K562 (cell line): Measurements from ENCODE around the gene EEF1A2. TPM values are rescaled to one million over a fixed set of nuclear protein-coding genes. Genes with fewer than 3 reads are reported as not detected.
"Not testable (repeated sequence)": the region's sequence is repeated elsewhere in the genome, so short reads cannot be mapped to it uniquely, and the experiment has no call there.

Experiments
- ATAC-seq: fragments of 200-7000 bp; cut with Tn5 transposase; 3 replicates; pipeline ENCODE4 v1.9.1; 2020; ENCODE audit warnings: moderate library complexity
- BruUV-seq: library from RNA; stranded (reverse); fragments of 400-500 nt; replicated peaks from 2 replicates; lab custom pipeline; 2021; lab: Mats Ljungman, UMichigan
- CTCF ChIA-PET: fragments of 300-600 bp; formaldehyde crosslinking; extraction: SDS; loops from one replicate; lab custom pipeline; 2021; ENCODE audit warnings: low intra/inter-chr PET ratio; lab: Yijun Ruan, JAX
- POLR2A ChIA-PET: fragments of 300-600, 350-650 bp; sonication (Branson Sonifier 250); formaldehyde crosslinking; extraction: SDS; loops from one replicate; lab custom pipeline; 2021; ENCODE audit warnings: antibody characterized with exemption, inconsistent platforms; lab: Yijun Ruan, JAX
- DNase-seq, 4 experiments: peaks; one replicate each; pipeline versions ENCODE4 v3.0.0 to v3.0.0-alpha.2; 2011 to 2018; ENCODE audit warnings: low spot score in 3 of 4, mixed read lengths in 3 of 4; ENCODE audit errors: extremely low read depth in 1 of 4
- FAIRE-seq: peaks from 2 replicates; lab custom pipeline; 2011; peaks lifted over from hg19 to GRCh38; lab: Jason Lieb, UNC
- H2AFZ ChIP-seq: 2 replicates; pipeline ENCODE4 v1.6.0; 2011; ENCODE audit warnings: low read depth, low read length, control low read depth, inconsistent platforms
- H3K27ac ChIP-seq: fragments of 200-600 bp; 3 replicates; pipeline ENCODE4 v1.8.0; 2011; ENCODE audit warnings: low read depth, mild to moderate bottlenecking, control low read depth, inconsistent platforms, low read length, moderate library complexity, mixed read lengths; ENCODE audit errors: extremely low read depth
- H3K27me3 ChIP-seq, 2 experiments: fragments of 300-600 bp in 1 of 2; 2 replicates in 1 of 2; 3 replicates in 1 of 2; pipeline versions ENCODE4 v1.6.0 to v1.8.0; 2011; ENCODE audit warnings: inconsistent platforms in 2 of 2, low read length in 2 of 2, mild to moderate bottlenecking in 1 of 2, mixed read lengths in 1 of 2, moderate library complexity in 1 of 2; ENCODE audit not compliant: control insufficient read depth in 2 of 2, insufficient read depth in 2 of 2
- H3K36me3 ChIP-seq: fragments of 300-600 bp; 3 replicates; pipeline ENCODE4 v1.8.0; 2011; ENCODE audit warnings: mild to moderate bottlenecking, low read length, inconsistent platforms; ENCODE audit not compliant: control insufficient read depth, insufficient read depth
- H3K4me1 ChIP-seq, 2 experiments: fragments of 200-600 bp in 1 of 2; replicated peaks in 1 of 2; 2 replicates in 1 of 2; 3 replicates in 1 of 2; pipeline versions ENCODE4 v1.5.1 to v1.8.0; 2011; ENCODE audit warnings: inconsistent platforms in 2 of 2, low read length in 2 of 2, mild to moderate bottlenecking in 1 of 2, mixed read lengths in 1 of 2, moderate library complexity in 1 of 2; ENCODE audit not compliant: control insufficient read depth in 2 of 2, insufficient read depth in 2 of 2
- H3K4me2 ChIP-seq: 2 replicates; pipeline ENCODE4 v1.6.1; 2011; ENCODE audit warnings: low read length, control low read depth, inconsistent platforms, mixed read lengths; ENCODE audit not compliant: insufficient read depth
- H3K4me3 ChIP-seq: fragments of 200-600 bp; sonication (generic), shearing (Covaris generic); 2 replicates; pipeline ENCODE4 v1.5.1; 2016; ENCODE audit warnings: control low read depth, inconsistent platforms
- H3K79me2 ChIP-seq: fragments of 200-600 bp; 3 replicates; pipeline ENCODE4 v1.8.0; 2011; ENCODE audit warnings: low read length, inconsistent platforms; ENCODE audit not compliant: control insufficient read depth, insufficient read depth
- H3K9ac ChIP-seq, 2 experiments: 2 replicates each; pipeline versions ENCODE4 v1.6.0 to v1.6.1; 2011; ENCODE audit warnings: low read depth in 2 of 2, low read length in 2 of 2, control low read depth in 1 of 2, inconsistent platforms in 1 of 2, mild to moderate bottlenecking in 1 of 2, mixed read lengths in 1 of 2; ENCODE audit not compliant: insufficient read depth in 1 of 2
- H3K9me1 ChIP-seq: one replicate; pipeline ENCODE4 v1.6.0; 2011; ENCODE audit warnings: inconsistent platforms, mild to moderate bottlenecking, low read length, moderate library complexity; ENCODE audit not compliant: control insufficient read depth, insufficient read depth
- H3K9me3 ChIP-seq: replicated peaks from 2 replicates; pipeline ENCODE4 v1.5.1; 2011; ENCODE audit warnings: low read depth, low read length, inconsistent platforms; ENCODE audit not compliant: control insufficient read depth, insufficient read depth
- H4K20me1 ChIP-seq: replicated peaks from 2 replicates; pipeline ENCODE4 v1.6.1; 2011; ENCODE audit warnings: low read length, inconsistent platforms, mixed read lengths; ENCODE audit not compliant: control insufficient read depth, insufficient read depth
- BRCA1 ChIP-seq, 2 experiments: fragments of 450-650 bp in 1 of 2; sonication (generic) in 1 of 2; formaldehyde crosslinking in 1 of 2; IDR thresholded peaks; 2 replicates each; pipeline versions ENCODE4 v1.5.0 to v1.6.1; 2017 to 2020; ENCODE audit warnings: mild to moderate bottlenecking in 1 of 2, missing genetic modification reagents in 1 of 2
- CHD1 ChIP-seq: fragments of 200-600 bp; sonication (generic); IDR thresholded peaks from one replicate; pipeline ENCODE4 v1.6.1; 2012; ENCODE audit warnings: mild to moderate bottlenecking, moderate library complexity, low read length, inconsistent platforms
- JUNB ChIP-seq: fragments of 450-650 bp; formaldehyde crosslinking; conservative IDR thresholded peaks from 2 replicates; pipeline ENCODE4 v1.4.0; 2020; ENCODE audit warnings: mild to moderate bottlenecking
- POLR2AphosphoS5 ChIP-seq: IDR thresholded peaks from 2 replicates; pipeline ENCODE4 v1.6.1; 2011; ENCODE audit warnings: mild to moderate bottlenecking, low read depth, low read length, moderate library complexity; ENCODE audit not compliant: control insufficient read depth, insufficient read depth
- TCF3 ChIP-seq: sonication (generic); formaldehyde crosslinking; IDR thresholded peaks from 2 replicates; pipeline ENCODE4 v1.4.0; 2020; ENCODE audit warnings: mild to moderate bottlenecking, missing genetic modification reagents
- TEAD4 ChIP-seq, 2 experiments: sonication (generic) in 1 of 2; formaldehyde crosslinking in 1 of 2; IDR thresholded peaks; 2 replicates each; pipeline versions ENCODE4 v1.6.1 to v1.8.0; 2012 to 2022; ENCODE audit warnings: borderline replicate concordance in 1 of 2, inconsistent platforms in 1 of 2, low read length in 1 of 2, mild to moderate bottlenecking in 1 of 2, missing genetic modification reagents in 1 of 2
- TOE1 ChIP-seq, 2 experiments: fragments of 450-650 bp in 1 of 2; sonication (generic) in 1 of 2; formaldehyde crosslinking in 1 of 2; IDR thresholded peaks; 2 replicates each; pipeline versions ENCODE4 v1.7.1 to v1.8.0; 2016 to 2022; ENCODE audit warnings: borderline replicate concordance in 2 of 2, mild to moderate bottlenecking in 2 of 2, antibody characterized with exemption in 1 of 2, inconsistent platforms in 1 of 2, low read depth in 1 of 2, missing genetic modification reagents in 1 of 2, moderate library complexity in 1 of 2
- XRCC4 ChIP-seq: IDR thresholded peaks from one replicate; pipeline ENCODE4 v1.6.1; 2011; ENCODE audit not compliant: insufficient read depth, insufficient read length; ENCODE audit errors: extremely low read depth
- YBX1 ChIP-seq: fragments of 450-650 bp; IDR thresholded peaks from 2 replicates; pipeline ENCODE4 v1.7.1; 2016; ENCODE audit warnings: mild to moderate bottlenecking
- ZNF140 ChIP-seq: fragments of 250-450 bp; sonication (Bioruptor Pico); IDR thresholded peaks from 2 replicates; pipeline ENCODE4 v1.8.0; 2021; ENCODE audit warnings: moderate library complexity, mild to moderate bottlenecking, inconsistent platforms
- ZNF175 ChIP-seq: fragments of 200-800 bp; sonication (Bioruptor generic); IDR thresholded peaks from 2 replicates; pipeline ENCODE4 v1.6.1; 2016; ENCODE audit warnings: low read depth, mild to moderate bottlenecking, missing genetic modification characterization, missing compliant biosample characterization
- WGBS: fragments of 100-300 bp; shearing (Covaris generic); methylation state at CpG from one replicate; pipeline ENCODE4 v1.1.6; 2016; ENCODE audit warnings: low coverage, mixed read lengths; ENCODE audit not compliant: insufficient coverage; ENCODE audit errors: missing lambda C conversion rate; 5-methylcytosine and 5-hydroxymethylcytosine counted together
- in situ Hi-C: fragments of 300-500 bp; cut with MboI; formaldehyde crosslinking; loops from 4 replicates; pipeline ENCODE4 v1.15.0; 2018; ENCODE audit warnings: inconsistent platforms, mixed read lengths
- intact Hi-C: fragments of 100-400 bp; cut with micrococcal nuclease; formaldehyde crosslinking; loops from 2 replicates; pipeline ENCODE4 v1.14.2; 2022
- polyA plus RNA-seq, 8 experiments: library from polyadenylated mRNA; depleted of rRNA in 4 of 8; stranded (reverse) in 5 of 8; unstranded in 3 of 8; fragments of >200 nt; fragmentation: Nextera tagmentation in 2 of 8; fragmentation: Illumina TruSeq in 1 of 8; extraction: Ambion mirVana in 2 of 8; extraction: Trizol in 1 of 8; gene quantifications; 2 replicates each; pipeline versions ENCODE4 v1.2.1 to v1.2.3, GENCODE V29; 2011 to 2014; ENCODE audit warnings: inconsistent platforms in 1 of 8, missing spikeins in 1 of 8
- total RNA-seq, 7 experiments: library from RNA; depleted of rRNA in 6 of 7; stranded (reverse); fragments of >200 nt in 6 of 7; fragmentation: Illumina TruSeq in 2 of 7; extraction: Trizol in 2 of 7; gene quantifications; 2 replicates each; pipeline versions ENCODE4 v1.2.1 to v1.2.3, GENCODE V29; 2011 to 2021; ENCODE audit warnings: low replicate concordance in 1 of 7
- TF ChIP-seq, protein P1 (sequence below): sonication (generic); formaldehyde crosslinking; IDR thresholded peaks from 2 replicates; pipeline ENCODE4 v1.5.0; 2020; ENCODE audit warnings: missing genetic modification reagents

EEF1A2 gene
- total and polyA plus RNA-seq, 9 of the 15 experiments (the other 6 are each of a cell fraction or from before 2014, with no cell fraction given): 0.04 to 29.6 (median 11.5) TPM

DNA sequence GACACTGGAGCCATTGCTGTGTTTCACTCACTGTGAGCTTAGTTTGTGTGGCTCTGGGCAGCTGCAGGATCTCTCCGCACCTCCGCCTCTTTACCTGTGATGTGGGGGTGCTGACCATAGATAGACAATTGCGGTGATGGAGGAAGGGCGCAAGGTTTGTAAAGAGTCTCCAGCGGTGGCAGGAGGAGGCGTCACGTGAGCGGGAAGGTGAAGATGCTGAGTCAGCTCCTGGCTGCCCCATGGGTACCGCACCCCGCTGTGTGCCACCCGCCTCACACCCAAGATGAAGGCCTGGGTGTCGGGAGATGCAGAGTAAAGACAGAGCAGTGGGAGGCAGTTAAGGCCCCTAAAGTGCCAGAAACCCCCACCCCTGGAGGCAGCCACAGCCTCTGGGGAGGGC is 17.4 kb downstream of the EEF1A2 start (continued):
- no peak for TF ChIP-seq TCF3 (CRISPR knock-in tag)
- no peak for TF ChIP-seq ZNF140 (CRISPR knock-in tag)
- TF ChIP-seq ZNF175 (CRISPR knock-in tag): no peak
- no peak for TF ChIP-seq BRCA1 (IDR thresholded peaks at IDR 0.05)
- TF ChIP-seq BRCA1 (CRISPR knock-in tag; IDR thresholded peaks at IDR 0.05): no peak
- TF ChIP-seq CHD1: no peak
- TF ChIP-seq TEAD4 (IDR thresholded peaks at IDR 0.05; ENCODE audit: low read length): no peak
- TF ChIP-seq TEAD4 (CRISPR knock-in tag; IDR thresholded peaks at IDR 0.05; ENCODE audit: borderline replicate concordance): no peak
- TF ChIP-seq XRCC4: no peak
- no peak for TF ChIP-seq JUNB (CRISPR knock-in tag)
- no peak for TF ChIP-seq POLR2AphosphoS5
- TF ChIP-seq YBX1: no peak
- TF ChIP-seq, protein P1, sequence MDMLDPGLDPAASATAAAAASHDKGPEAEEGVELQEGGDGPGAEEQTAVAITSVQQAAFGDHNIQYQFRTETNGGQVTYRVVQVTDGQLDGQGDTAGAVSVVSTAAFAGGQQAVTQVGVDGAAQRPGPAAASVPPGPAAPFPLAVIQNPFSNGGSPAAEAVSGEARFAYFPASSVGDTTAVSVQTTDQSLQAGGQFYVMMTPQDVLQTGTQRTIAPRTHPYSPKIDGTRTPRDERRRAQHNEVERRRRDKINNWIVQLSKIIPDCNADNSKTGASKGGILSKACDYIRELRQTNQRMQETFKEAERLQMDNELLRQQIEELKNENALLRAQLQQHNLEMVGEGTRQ (CRISPR knock-in tag): peak; percentile 55
- no peak for TF ChIP-seq TOE1 (IDR thresholded peaks at IDR 0.05; ENCODE audit: borderline replicate concordance)
- TF ChIP-seq TOE1 (CRISPR knock-in tag; IDR thresholded peaks at IDR 0.05; ENCODE audit: borderline replicate concordance, low read depth): no peak
- TF ChIP-seq, all 486 proteins: peak for 7

DNA sequence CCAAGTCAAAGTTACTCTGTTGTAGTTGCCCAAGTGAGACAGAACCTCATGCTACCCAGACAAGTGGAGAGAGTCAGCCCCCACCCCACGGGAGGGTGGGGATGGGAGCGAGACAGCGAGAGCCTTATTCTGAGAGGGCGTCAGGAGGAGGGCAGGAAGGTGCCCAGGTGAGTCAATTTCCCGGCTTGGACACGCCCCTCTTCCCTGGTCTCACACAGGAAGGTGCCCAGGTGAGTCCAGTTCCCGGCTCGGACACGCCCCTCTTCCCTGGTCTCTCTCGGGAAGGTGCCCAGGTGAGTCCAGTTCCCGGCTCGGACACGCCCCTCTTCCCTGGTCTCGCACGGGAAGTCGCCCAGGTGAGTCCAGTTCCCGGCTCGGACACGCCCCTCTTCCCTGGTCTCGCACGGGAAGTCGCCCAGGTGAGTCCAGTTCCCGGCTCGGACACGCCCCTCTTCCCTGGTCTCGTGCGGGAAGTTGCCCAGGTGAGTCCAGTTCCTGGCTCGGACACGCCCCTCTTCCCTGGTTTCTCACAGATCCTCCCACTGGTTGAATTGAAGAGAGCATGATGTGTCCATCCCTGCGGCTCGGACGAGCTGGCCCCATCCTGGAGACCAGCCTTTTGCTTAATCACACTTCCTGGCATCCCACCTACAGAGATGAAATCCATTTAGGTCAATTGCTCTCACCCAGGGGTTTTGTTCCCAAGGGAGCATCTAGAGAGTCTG is 19.0 kb downstream of the EEF1A2 start:
- BruUV-seq, H3K36me3 ChIP-seq, H2AFZ ChIP-seq, H3K4me2 ChIP-seq, H3K79me2 ChIP-seq, DNase-seq, H3K27ac ChIP-seq, H3K9me3 ChIP-seq, CTCF ChIA-PET, intact Hi-C loops, H3K9ac ChIP-seq, ATAC-seq, FAIRE-seq, H3K4me3 ChIP-seq, H3K9me1 ChIP-seq, in situ Hi-C loops: not testable (repeated sequence)
- Histone ChIP-seq H4K20me1 (0 out of 2 replicates have a peak, but pooled peaks cover 14% of the 10 kb centered on the region), H3K4me1 (peaks cover 0 to 36% of the 10 kb centered on the region in 2 experiments; a peak in 2 of 5 replicates), H3K27me3 (peaks cover 33 to 80% of the 10 kb centered on the region in 2 experiments; a peak in 4 of 5 replicates)
- WGBS: 1% methylated on average over 19 of the region's 32 CpGs
- POLR2A ChIA-PET: interaction anchor here (0.6 kb wide), 1 partner anchor 35 kb away, joined by 3 read pairs; no protein-coding TSS in a partner anchor
